ENCODE results near the gene LRRC17.

DNA sequence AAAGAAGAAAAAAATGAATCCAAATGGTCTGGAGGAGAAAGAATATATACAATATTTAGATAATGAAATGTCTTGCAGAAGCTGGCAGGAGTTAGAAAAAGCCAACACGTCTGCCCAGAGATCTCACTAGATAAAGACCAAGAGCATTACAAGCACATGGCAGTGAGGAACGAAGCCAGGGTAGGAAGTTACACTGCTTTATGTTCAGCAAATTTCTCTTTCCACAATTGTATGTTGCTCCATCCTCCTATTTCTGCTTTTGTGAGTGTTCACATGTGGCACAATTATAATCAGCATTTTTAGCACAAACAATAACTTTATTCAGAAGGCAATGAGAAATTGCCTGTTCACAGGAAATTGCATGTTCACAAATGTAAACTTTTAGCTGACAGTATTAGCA, 53.7 kb downstream of the LRRC17 start:
- TF ChIP-seq POLR2A (IDR thresholded peaks at IDR 0.05) (no peak), POLR2AphosphoS5 (IDR thresholded peaks at IDR 0.05) (no peak), EP300 (IDR thresholded peaks at IDR 0.05) (no peak)
- TF ChIP-seq, protein P1, sequence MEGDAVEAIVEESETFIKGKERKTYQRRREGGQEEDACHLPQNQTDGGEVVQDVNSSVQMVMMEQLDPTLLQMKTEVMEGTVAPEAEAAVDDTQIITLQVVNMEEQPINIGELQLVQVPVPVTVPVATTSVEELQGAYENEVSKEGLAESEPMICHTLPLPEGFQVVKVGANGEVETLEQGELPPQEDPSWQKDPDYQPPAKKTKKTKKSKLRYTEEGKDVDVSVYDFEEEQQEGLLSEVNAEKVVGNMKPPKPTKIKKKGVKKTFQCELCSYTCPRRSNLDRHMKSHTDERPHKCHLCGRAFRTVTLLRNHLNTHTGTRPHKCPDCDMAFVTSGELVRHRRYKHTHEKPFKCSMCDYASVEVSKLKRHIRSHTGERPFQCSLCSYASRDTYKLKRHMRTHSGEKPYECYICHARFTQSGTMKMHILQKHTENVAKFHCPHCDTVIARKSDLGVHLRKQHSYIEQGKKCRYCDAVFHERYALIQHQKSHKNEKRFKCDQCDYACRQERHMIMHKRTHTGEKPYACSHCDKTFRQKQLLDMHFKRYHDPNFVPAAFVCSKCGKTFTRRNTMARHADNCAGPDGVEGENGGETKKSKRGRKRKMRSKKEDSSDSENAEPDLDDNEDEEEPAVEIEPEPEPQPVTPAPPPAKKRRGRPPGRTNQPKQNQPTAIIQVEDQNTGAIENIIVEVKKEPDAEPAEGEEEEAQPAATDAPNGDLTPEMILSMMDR (IDR thresholded peaks at IDR 0.05): no peak
